HG02970 (cell line): ENCODE data around the gene SPDYE4.

Experiments
- ATAC-seq: cut with Tn5 transposase; IDR thresholded peaks from one replicate; pipeline ENCODE4 v1.9.1; 2021; ENCODE audit warnings: mild to moderate bottlenecking, moderate library complexity, moderate number of reproducible peaks; ENCODE audit not compliant: unreplicated experiment, low FRiP score

SPDYE4 gene

DNA sequence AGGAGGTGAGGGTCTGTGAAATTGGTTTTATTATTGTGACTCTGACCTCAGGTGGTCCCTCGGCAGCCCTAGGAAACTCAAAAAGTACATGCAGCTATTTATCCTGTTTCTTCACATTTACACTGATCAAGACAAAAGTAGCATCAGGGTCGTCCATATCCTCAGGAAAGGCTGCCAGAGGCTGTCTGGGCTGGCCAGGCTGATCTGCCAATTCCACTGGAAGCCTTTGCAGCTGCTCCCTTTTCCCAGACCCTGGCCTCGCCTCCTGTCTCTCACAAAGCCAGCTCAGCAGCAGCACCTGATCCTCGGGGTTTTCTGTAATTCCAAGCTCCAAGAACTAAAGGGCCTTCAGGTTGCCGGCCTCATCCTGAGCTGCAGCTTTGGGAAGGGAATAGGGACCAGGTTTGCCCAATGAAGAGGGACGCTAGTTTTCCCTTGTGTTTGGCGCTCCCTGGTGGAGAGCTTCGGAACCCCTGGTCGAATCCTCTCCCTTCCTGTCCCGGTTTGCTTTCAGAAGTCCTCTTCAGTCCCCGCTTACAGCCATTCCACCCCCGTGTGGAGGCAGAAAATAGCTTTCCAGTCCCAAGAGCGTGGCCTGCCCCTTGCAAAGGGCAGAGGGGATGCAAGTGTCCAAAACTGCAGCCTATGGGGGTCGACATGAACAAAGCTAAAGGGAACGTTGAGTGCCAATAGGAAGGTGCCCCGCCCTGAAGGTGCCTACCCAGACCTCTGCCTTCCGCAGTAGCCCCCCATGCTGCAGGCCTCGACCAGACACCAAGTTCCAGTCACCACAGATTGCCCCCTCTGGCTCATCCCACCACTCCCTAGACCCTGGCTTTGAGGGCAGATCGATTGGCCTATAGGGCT, 27.4 kb upstream of the SPDYE4 start:
- no peak for ATAC-seq

DNA sequence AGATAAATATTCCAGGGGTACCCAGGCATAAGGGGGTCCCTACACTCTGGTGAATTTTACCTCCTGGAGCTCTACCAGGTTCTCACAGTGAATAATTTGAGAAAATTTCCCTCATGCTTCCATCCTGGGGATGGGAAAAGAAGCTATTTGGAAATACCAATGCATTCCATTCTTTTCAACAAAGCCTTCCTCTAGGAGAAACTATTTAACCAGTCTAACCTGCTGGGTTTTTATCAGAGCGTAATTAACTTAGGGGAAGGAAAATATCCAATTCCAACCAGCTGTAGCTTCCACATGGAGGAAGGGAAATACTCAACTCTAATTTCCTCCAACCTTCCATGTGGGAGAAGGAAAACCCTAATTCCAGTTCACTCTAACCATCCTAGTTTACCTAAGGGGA, 23.8 kb upstream of the SPDYE4 start:
- ATAC-seq = no peak

DNA sequence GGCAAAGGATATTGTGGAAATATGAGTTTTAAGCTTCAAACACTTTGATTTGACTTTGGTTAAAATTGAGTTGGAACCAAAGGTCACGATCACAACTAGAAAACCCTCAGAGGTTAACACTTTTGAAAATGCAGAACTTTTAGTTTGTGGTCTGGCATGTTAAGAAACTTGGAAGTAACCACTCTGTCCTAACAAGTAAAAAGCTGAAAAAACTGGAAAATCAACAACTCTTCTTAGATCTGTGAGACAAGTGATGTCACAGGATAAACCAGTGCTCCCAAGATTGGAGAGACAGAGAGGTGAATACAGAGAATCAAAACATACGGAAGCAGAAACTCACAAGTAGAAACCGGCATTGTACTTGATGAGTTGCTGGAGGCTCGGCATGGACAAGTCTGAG, 23.4 kb upstream of the SPDYE4 start:
- ATAC-seq = no peak

DNA sequence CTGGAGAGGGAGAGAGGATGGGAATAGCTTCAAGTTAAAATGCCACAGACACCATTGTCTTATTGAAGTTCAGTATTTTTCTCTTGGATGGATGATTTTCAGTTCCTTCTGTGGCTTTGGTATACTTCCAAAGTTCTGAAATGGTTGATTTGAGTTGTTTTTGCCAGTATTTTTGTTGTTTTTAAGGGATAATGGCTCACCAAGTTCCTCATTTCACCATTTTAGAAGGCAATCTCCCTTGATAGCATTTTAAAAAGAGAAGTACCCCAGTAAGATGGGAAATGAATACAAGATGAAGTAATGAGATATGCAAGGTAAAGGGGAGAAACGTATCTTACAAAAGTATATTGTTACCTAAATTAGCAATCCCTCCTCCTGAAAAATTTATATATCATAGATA, 18.5 kb upstream of the SPDYE4 start:
- no peak for ATAC-seq

DNA sequence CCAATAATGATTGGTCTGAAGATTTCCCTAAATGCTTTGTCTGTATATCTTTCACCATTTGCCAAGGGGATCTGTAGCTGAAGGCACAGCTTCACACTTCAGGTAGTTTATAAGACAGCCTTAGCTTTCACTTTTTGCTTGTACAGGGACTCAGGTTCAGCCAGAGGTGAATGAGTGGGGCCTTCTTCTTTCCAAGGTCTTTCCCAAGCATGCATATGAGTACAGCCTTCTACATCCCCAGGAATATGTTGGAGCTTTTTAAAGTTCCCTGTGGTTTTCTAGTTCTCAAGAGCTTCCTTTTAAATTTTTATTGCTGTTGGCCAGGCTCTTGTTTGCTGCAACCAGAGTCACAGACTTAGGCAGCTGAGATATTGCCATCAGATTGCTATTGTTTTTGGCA, 17.9 kb upstream of the SPDYE4 start:
- ATAC-seq = no peak

DNA sequence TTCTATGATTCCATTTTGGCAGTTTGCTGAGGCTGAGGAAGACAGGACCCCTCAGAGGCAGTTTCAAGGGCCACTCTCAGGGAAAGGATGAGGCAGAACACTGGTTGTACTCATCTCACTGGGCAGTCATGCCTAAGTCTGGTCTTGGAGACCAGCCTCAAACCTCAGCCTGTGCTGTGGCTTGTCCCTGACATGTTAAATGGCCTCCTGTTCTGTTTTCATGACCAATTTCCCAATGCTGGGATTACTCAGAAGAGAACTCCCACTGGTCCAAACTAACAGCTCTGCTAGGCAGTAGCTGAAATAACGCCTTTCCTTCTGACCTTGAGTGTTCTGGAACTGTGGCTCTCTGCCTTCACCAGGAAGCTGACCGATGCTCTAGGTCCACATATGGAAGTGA, 8.4 kb upstream of the SPDYE4 start:
- ATAC-seq = no peak

DNA sequence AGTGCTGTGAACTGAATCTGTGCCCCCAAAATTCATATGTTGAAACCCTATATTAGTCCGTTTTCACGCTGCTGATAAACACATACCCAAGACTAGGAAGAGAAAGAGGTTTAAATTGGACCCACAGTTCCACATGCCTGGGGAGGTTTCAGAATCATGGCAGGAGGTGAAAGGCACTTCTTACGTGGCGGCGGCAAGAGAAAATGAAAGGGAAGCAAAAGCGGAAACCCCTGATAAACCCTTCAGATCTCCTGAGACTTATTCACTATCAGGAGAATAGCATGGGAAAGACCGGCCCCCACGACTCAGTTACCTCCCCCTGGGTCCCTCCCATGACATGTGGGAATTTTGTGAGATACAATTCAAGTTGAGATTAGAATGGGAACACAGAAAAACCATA, 3.7 kb upstream of the SPDYE4 start:
- no peak for ATAC-seq

DNA sequence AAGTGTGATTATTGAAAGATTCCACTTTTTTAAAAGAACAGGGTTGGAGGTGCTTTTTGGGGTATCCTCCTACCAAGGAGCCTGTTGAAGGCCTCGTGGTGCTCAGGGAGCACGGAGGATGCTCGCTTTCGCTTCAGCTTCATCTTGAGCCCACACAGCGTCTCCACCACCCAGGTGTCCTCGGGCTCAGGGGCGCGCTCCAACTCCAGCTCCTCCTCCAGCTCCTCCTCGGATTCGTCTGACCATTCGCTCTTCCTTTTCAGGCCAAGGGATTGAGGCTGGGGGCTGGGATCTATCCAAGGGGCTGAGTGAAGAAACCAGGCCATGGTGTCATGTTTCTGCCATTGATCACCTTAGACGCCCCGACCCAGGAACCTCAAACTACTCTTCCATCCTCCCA, 1.2 kb downstream of the SPDYE4 start:
- no peak for ATAC-seq

DNA sequence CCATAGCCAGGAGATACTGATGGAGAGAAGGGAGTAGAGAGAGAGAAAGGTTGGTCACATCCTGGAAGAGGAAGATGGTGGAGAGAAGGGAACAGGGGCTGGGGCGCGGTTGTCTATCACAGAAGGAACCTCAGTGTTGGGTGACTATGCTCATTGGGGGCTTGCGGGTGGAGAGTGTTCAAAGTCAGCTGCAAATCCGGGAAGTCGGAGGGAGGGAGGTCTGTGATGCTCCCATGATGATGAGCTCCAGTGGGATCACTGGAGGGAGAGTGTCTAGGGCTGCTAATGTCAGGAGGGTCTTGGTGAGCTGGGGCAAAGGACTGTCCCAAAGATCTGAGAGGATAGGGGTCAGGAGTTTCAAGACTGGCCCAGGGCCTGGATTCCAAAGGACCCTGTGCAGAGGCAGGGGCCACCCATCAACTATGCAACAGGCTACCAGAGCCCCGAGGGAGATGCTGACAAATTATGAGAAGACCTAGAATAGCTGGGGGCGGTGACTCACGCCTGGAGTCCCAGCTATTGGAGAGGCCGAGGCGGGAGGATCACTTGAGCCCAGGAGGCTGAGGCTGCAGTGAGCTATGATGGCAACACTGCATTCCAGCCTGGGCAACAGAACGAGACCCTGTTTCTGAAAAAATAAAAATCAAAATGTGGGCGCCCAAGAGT, 2.6 kb downstream of the SPDYE4 start:
- ATAC-seq = no peak

DNA sequence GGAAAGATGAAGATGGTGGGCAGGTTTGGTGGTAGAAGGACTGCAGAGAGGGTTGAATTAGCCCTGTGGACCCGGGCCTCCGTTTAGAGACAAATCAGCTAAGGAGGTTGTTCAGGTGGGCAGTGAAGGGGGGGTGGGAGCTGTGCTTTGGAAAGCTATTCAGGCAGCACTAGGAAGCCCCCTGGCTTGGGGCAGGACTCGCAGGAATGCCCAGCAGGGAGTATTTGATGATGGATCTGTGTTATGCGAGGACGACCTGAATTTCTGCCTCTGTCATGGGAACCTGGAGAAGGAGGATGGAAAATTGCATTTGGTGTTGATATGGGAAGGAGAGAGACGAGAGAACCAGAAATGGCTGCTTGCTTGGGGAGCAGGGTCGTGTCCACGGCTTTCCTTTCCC, 3.5 kb downstream of the SPDYE4 start:
- ATAC-seq = no peak

DNA sequence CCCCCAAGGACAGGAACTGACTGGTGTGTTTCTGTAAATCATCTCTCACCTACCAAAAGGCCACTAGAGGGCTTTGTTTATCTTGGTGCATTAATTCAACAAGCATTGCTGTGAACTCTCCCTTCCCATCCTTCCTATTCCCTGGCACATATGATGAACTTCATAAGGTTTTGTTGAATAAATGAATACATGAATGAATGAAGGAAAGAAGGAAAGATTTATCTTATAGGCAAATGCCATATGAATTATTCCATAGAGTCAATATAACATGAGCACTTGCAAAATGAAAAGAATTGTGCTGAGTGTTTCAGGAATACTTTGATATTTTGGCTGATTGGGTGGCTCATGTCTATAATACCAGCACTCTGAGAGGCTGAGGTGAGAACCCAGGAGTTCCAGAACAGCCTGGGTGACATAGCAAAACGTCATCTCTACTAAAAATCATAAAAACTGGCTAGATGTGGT, 4.3 kb downstream of the SPDYE4 start:
- no peak for ATAC-seq

DNA sequence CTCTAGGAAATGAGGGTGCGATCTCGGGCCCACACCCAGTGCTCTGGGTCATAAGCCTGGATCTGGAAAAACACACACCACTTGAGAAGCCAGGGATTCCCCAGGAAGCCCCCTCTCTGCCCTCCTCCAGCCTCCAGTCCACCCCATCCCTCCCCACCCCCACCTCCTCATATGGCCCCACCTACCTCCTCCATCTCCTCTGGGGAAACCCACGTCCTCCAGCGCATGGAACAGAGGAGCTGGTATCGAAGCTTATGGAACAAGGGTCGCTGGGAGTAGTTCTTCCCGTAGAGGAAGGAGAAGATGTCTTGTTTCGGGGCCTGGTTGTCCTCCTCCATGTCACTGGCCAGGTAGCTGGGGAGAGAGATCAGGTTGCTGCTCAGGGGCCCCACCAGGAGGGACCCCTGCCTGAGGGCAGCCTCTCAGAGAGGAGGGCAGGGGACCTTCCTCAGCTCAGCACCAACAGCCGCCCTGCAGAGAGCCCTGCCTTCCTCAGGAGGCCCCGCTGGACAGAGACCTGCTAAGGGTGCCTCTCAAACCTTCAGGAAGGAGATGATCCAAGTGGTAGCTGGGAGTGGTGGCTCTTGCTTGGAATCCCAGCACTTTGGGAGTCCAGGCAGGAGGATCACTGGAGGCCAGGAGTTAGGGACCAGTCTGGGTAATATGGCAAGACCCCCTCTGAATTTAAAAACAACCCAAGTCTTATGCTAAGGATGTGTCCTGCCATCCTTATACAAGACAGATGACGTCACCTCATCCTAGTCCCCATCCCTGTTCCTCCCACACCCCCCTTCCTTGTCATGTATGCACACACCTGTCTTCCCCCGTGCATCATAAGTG, 5.0 kb downstream of the SPDYE4 start:
- ATAC-seq = no peak

DNA sequence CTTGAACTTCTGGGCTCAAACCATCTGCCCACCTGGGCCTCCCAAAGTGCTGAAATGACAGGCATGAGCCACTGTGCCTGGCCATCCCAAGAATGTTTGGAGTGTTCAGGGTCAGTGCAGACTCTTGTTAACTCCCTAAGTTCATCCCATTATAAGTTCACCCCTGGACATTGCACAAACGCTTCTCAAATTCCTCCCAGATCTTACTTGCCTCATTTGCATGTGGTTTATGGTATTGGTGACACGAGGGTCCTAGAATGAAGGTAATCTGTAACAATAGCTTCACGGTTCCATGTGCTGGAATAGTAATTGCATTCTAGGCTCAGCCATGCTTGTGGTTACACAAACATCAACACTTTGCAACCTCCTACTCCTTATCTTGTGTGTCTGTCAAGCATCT, 8.7 kb downstream of the SPDYE4 start:
- ATAC-seq = no peak

DNA sequence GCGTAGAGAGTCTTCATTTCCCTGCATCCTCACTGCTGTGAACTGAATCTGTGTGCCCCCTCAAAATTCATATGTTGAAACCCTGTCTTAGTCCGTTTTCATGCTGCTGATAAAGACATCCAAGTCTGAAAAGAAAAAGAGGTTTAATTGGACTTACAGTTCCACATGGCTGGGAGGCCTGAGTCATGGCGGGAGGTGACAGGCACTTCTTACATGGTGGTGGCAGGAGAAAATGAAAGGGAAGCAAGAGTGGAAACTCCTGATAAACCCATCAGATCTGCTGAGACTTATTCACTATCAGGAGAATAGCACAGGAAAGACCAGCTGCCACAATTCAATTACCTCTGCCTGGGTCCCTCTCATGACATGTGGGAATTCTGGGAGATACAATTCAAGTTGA, 10.6 kb downstream of the SPDYE4 start:
- no peak for ATAC-seq

DNA sequence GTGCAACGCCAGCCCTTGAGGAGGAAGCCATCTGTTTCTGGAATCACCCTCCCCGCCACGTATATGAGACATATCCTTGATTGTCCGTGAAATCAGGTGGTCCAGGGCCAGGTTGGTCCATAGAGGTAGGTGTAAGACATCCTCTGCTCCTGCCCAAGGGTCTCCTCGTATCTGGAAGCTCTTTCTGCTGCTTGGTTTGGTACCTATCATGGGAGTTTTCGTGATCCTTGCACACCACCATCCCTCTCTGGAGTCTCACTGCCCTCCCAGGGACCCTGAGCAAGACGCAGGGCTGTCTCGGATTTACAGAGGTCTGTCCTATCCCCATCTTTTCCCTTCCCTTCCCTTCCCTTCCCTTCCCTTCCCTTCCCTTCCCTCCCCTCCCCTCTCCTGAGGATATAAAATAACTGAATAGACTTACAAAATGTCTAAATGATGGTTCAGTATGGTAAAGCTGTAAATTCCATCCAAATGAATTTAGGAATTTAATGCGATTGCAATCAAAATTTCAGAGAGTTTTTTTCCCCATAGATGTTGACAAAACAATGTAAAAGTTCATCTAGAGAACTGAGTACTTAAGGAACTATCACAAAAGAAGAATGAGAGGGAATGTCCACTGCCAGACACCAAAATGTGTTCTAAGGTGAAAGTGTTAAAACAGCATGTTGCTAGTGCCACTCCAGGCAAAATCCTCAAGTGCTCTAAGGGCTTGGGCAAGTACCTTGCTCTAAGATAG, 11.7 kb downstream of the SPDYE4 start:
- no peak for ATAC-seq

DNA sequence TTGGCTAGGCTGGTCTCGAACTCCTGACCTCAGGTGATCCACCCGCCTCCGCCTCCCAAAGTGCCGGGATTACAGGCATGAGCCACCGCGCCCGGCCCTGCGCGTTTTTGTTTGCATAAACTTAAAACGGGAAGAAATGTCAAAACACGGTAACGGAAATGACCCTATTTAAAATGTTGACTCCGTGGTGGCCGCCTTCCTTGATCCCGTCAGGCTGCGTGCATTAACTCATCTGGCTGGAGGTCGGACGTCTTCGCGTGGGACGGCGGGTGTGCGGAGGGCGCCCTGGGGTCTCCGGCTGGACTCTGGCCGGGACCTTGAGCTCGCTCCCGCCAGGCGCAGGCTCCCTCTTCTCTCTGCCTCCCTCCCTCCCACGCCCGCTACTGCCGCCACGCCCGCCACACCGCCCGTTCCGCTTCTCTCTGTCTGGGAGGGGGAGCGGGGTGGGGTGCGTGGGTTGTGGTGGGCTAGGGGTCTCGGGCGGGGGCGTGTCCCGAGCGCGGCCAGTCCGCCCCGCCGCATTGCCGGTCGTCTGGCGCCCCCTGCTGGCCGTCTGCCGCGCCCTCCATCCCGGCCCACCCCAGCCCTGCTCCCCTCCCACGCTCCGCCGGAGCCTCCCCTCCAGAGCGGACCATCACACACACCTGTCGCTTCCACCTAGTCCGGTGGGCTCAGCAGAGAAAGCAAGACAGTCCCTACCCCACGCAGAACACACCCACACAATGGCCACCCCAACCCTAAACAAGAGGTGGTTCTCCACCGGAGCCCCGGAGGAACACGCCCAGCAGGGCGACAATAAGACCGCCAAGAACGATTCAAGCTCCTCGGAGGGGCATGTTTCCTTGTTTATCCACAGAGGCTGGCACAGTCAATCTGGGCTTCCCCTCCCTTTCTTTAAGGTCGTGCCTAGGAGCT, 12.5 kb downstream of the SPDYE4 start:
- peak; percentile 51 for ATAC-seq

DNA sequence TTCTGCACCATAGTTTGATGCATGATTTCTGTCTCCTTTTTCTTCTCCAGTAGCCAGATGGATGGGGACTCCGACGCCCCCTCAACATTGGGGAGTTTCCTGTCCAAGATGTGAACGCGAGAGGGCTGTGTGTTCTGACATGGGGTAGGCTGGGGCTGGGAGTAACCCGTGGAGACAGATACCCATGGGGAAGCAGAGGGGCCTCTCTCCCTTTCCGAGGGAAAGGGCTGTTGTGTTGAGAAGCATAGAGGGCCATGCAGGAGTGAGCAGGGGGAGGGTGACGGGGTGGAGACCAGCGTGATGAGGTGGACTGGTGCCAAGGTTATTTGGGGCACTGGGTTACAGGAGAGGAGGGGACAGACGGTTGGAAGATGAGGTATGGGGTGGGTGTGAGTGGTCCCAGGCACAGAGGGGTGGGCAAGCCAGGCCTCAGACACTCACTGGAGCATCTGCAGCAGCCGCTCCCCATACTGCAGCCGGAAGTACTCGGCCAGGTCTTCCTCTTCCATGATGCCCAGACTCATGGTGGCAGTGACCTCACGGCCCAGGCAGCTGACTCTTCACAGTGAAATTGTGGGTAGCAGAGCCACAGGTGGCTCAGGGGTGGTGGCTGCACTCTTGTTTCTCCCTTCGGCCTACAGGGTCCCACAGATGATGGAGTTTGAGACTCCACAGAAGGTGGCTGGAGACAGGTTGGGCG, 14.1 kb downstream of the SPDYE4 start:
- no peak for ATAC-seq

DNA sequence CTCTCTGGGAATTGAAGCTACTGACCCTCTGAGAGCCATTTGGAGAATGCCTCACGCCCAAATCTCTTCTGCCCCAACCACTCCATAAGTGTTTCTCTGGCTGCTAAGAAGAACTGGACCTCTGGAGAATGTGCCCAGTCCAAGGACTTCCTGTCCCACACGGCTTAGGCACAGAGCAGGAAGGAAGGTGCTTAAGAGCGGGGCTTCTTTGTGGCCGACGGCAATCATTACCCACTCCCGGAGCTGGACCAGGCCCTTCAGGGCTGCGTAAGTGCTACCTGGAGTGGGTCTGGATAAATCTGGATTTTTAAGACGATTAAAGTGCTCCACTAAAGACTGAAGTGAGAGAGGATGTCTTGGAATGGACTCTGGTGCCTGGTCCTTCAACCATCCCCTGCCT, 15.5 kb downstream of the SPDYE4 start:
- ATAC-seq = no peak

DNA sequence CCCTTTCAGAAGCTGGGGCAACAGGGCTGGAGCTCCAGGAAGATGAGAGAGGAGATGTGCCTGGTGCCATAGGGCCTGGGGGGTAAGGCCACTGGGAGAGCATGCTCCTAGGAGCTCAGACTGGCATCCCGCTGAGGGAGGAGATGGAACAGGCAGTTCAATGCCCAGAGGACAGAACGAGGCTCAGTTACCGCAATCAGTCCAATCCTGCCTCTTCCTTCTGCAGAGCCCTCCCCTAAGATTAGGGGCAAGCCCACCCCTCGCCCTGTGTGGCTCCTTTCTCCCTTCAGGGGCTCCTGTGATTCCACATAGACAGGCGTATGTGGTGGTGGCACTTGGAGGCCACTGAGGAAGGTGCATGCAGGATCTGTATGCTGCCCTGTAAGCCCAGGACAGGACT, 16.1 kb downstream of the SPDYE4 start:
- no peak for ATAC-seq
